Activated T-cell treated with anti-CD3 and anti-CD28 coated beads for 24 hours (primary cell): ENCODE results near the gene CTNNA2.
"Not testable (repeated sequence)": the region's sequence is repeated elsewhere in the genome, so short reads cannot be mapped to it uniquely, and the experiment has no call there.

Source experiments
- DNase-seq: peaks from one replicate; pipeline ENCODE4 v3.0.0-alpha.2; 2020; ENCODE audit warnings: low read depth

CTNNA2 gene

GRCh38 chr2:80078290-80079036 lies 565.6 kb downstream of the CTNNA2 start:
- no peak for DNase-seq

GRCh38 chr2:80080957-80081356 lies 568.1 kb downstream of the CTNNA2 start:
- no peak for DNase-seq

GRCh38 chr2:80086831-80087230 lies 574.0 kb downstream of the CTNNA2 start:
- DNase-seq: no peak

- DNase-seq: no peak
These were observed 578.4 kb downstream of the CTNNA2 start for GRCh38 chr2:80091237-80091636.

DNA sequence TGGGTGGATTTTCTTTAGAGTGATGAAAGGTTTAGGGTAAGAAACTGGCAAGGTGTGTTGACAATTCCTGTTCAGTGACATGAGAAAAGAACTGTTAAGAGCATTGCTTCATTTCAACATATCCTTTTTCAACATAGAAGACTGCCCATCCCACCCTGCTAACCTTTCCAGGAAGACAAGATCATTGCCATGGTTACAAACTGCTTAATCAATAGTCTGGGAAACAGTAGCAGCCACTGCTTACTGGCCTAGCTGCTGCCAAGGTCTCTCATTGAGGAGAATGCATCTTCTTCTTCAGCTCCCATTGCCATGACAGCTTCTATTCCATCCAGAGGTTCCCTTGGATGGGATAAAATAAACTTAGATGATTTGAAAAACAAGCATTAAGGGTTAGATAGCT lies 579.6 kb downstream of the CTNNA2 start:
- no peak for DNase-seq

GRCh38 chr2:80098503-80098902 lies 585.7 kb downstream of the CTNNA2 start:
- not testable (repeated sequence) for DNase-seq

DNA sequence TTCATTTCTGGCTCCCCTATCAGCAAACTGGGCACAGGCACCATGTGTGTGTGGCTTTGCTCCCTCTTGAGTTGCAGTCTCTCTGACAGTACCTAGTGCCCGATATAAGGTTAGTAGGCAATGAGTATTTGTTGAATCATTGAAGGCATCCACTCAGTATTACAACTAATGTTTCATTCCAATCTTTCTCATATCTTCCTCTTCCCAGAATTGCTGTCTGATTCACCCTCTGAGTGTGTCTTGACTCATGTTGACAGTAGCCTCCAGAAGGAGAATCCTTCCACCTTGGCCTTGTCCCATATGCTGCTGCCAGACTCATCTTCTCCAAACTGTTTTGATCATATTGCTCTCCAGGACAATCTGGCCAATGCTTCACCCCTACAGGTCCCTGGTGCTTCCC lies 589.2 kb downstream of the CTNNA2 start:
- DNase-seq: no peak

DNA sequence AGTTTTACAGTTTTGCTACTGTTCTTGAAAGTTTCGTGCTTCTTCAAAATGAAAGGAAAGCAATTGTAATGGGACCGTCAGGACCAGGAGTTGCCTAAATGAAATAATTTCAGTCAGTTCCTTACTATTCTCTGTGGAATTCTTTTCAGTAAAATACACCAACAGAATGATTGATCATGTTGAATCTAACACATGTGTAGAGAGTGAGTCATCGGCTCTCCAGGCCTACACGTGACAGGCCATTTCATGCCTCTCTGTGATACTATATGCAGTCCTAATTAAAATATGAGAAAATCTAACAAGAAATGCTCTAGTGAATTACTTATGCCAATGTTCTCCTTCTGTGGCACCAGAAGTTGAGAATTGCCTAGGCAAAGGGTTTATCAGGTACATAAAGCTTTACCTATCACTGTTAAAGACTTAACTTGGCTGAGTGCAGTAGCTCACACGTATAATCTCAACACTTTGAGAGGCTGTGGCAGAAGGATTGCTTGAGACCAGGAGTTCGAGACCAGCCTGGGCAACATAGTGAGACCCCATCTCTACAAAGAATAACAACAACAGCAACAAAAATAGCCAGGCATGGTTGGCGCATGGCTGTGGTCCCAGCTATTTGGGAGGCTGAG lies 592.3 kb downstream of the CTNNA2 start:
- DNase-seq: no peak

DNA sequence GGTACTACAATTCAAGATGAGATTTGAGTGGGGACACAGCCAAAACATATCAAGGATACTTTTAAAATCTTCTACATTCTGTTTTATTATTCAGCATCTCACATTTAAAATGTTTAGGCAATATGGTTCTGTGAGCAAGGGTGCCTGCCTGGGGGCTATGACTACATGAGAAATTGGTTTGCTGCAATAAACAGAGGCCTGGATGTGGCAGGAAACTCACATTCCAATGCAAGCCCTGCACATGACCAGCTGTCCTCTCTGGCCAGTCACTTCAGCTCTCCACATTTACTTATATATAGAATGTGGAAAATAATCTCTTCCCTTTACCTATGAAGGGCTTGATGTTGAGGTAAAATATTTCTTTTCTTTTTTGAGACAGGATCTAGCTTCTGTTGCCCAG lies 598.3 kb downstream of the CTNNA2 start:
- no peak for DNase-seq

DNA sequence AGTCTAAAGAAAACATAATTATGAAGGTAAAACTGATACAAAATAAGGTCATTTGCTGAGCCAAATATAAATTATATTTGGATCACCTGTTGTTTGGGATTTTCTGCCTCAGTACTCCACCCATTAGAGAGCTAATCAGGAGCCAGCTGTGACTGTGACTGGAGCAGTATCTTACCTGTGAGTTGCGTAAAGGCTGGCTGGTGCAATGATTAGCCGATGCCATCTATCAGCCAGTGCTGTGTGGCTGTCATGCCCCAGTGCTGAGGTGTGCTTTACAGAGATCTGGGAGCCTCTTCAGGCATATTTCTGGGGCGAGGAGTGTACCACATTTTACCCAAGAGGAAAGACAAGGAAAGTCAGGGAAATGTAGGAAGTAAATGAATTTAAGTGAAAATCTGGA lies 599.9 kb downstream of the CTNNA2 start:
- no peak for DNase-seq

- no peak for DNase-seq
These were observed 600.5 kb downstream of the CTNNA2 start for GRCh38 chr2:80113399-80113798.

DNA sequence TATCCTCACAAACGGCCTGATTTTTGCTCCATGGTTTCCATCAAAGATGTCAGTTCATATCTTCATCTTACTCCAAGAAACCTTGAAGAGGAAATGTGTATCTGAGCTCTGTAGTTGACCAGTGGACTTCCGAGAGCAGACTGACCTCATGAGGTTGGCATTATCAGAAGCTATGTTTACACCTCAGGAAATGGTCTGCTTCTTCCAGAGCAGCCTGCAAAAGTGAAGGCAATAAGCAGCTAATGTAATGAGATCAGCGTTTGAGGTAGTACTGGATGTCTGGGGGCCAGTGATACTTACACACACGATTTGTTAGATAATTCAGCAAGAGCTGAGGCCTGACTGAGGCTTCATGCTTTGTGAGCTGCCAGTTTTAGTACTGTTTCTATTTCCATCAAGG lies 602.0 kb downstream of the CTNNA2 start:
- DNase-seq: no peak

- DNase-seq: no peak
These were observed 604.5 kb downstream of the CTNNA2 start for GRCh38 chr2:80117401-80117800.

- no peak for DNase-seq
These were observed 608.0 kb downstream of the CTNNA2 start for GRCh38 chr2:80120866-80121265.

DNA sequence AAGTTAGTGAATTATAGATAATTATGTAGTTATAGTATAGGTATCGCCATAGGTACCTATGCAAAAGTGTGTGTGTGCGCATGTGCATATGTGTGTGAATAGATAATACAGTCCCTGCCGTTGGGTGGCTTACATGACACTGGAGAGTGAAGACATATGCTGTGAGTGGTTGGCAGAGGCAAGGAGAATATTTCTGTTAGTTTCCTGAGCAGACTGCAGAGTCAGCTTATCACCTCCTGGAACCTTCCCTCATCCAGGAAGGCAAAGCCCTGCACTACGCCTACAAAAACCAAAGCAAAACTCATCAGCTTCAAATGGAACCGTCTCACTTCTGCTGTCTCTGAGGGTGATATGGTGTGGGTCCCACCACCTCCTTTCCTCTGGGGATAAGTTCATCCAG lies 609.8 kb downstream of the CTNNA2 start:
- DNase-seq: no peak

DNA sequence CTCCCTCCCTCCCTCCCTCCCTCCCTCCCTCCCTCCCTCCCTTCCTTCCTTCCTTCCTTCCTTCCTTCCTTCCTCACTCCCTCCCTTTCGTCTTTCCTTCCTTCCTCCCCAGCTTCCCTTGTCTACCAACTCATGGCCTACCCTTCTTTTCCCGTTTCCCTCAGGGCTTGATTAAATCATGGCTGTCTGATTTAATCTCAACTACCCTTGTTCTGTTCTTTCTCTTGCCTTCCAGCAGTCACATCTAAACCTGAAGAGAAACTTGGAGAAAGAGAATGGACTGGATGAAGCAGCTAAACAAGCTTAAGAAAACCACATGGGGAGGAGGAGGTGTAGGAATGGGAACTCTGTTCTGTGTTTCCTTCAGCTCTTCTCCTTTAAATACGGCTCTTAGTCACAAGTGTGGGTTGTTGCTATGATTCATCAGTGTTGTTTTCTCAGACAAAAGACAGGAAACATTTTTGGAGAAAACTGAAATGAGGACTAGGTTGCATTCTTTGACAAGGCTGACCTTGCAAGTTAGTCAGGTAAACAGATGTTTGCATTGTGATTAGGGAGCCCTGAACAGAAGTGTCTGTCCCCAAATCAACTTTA lies 613.8 kb downstream of the CTNNA2 start:
- no peak for DNase-seq

GRCh38 chr2:80128080-80128479 lies 615.2 kb downstream of the CTNNA2 start:
- DNase-seq: no peak

DNA sequence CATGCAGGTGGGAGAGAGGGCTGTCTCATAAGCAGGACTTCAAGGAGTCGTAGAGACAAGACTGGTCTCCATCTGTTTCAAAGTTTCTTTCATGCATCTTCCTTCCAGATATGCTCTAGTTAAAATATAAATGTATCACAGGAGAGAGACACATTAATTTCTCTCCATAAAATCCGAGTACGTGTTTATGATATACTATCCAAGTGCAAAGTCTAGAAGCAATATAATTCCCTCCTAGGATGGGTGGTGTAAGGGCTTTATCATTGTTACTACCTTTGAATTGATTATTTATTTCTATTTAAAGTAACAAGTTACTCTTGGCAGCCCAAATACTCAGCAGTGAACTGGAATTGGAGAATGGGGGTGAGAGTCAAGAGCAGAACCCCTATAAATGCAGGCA lies 619.4 kb downstream of the CTNNA2 start:
- DNase-seq: no peak

- no peak for DNase-seq
These were observed 622.1 kb downstream of the CTNNA2 start for GRCh38 chr2:80135001-80135400.

DNA sequence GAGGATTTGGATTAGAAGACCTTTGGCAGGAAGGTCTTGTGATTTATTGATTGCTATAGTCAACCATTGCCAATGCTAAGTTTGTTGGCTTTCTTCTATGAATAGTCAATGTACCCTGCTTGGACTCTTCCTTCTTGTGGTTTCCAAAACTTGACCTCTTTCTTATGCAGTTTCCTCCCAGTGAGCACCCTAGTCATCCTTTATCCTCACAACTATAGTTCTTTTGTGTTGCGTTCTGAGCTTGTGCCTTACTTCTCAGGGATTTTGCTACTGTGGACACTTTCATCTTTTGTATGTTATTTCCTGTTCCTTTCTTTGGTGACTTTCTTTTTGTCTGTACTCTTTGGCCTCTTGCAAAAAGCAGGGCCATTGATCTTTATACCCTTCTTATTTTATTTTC lies 623.5 kb downstream of the CTNNA2 start:
- DNase-seq: no peak

GRCh38 chr2:80139001-80139400 lies 626.1 kb downstream of the CTNNA2 start:
- DNase-seq: no peak

DNA sequence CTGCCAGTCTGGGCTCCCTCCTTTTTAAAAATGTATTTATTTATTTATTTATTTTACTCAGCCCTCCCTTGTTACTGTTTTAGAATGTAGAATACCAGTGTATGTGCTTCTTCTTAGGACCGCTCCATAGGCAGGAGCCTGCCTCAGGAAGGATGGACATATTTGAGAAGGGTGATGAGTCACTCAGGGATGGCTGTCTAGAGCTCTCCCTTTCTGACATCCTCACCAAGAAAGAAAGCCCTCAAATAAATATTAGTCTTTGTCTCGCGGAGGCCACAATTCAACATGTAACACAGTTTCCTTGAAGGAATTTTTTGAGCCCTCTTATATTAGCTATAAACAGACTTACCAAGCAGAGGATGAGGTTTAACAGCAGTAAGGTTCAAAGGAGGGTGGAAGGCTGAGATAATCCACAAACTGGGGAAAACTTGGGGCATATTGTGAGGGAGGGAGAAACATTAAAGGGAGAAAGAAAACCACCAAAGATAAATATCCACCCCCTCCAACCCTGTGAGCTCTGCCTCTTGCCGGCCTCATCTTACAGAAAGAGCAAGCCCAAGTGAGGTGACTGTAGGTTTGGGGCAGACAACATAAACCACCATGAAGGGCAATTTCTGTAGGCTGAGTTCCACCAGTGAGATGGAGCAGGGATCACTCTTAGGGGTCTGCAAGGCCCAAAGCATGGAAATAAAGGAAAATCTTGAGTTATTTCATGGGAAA lies 628.3 kb downstream of the CTNNA2 start:
- DNase-seq: no peak

DNA sequence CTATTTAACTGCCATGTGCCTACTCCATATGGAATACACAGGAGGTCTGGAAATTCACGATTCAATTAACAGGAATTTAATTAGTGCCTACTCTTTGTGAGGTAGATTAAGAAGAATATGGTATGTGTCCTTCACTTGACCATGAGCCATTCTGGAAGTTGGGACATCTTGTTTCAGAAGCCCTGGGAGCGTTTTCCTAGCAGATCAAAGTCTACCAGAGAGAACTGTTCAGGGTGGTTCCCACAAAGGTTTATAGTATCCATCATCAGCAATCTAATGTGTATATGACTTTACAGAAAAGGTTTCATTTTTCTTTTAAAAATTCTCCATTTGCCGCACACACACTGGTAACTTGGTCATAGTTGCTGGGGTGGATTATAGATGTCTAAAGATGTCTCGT lies 632.6 kb downstream of the CTNNA2 start:
- DNase-seq: no peak
